Measurements from ENCODE around the gene BTN2A1. TPM values are rescaled to one million over a fixed set of nuclear protein-coding genes. Genes with fewer than 3 reads are reported as not detected.

BTN2A1 gene
- total RNA-seq, 1 experiment from 2014 or later, result 13.1 TPM

DNA sequence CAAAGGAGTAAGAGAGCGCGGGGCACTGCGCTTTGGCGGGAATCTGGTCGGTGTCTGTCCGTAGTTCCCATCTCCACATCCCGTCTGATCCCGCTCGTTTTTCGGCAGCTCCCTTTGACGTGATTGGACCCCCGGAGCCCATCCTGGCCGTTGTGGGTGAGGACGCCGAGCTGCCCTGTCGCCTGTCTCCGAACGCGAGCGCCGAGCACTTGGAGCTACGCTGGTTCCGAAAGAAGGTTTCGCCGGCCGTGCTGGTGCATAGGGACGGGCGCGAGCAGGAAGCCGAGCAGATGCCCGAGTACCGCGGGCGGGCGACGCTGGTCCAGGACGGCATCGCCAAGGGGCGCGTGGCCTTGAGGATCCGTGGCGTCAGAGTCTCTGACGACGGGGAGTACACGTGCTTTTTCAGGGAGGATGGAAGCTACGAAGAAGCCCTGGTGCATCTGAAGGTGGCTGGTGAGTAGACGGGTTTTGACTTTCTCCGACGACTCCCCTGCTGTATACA is 43.8 kb downstream of the BTN2A1 start:
- CTCF ChIA-PET, result no interaction called here
- Histone ChIP-seq H3K9ac (ENCODE audit: low read length) (no peak overlapping the region), H4K20me1 (ENCODE audit: low read length) (no peaks in the 10 kb centered on the region), H3K9me2 (replicated peaks; ENCODE audit: low read length) (no peaks in the 10 kb centered on the region), H3F3A (ENCODE audit: low read length, unreplicated experiment) (no peaks in the 10 kb centered on the region), H3K27ac (ENCODE audit: low read length) (no peak overlapping the region), H3K4me2 (ENCODE audit: low read length) (no peak overlapping the region), H3K4me3 (ENCODE audit: low read length) (no peak overlapping the region), H3K9me3 (ENCODE audit: low read length) (no peaks in the 10 kb centered on the region), H3K79me2 (ENCODE audit: low read length) (no peaks in the 10 kb centered on the region), H3K4me1 (ENCODE audit: insufficient read depth, low read length) (peaks cover 7% of the 10 kb centered on the region; the same call in 1 of the 2 replicates), H3K36me3 (ENCODE audit: low read depth, low read length) (no peaks in the 10 kb centered on the region), H2AFZ (ENCODE audit: low read length) (no peak overlapping the region), H3K27me3 (ENCODE audit: low read length) (no peaks in the 10 kb centered on the region)
- POLR2A ChIA-PET (ENCODE audit: unreplicated experiment), result no interaction called here
- intact Hi-C loops (cut with micrococcal nuclease), result no loop called here
- ATAC-seq (no peak), DNase-seq (no peak)
- no TSS peak for BruUV-seq (replicated peaks)
- no peak for TF ChIP-seq EZH2 (IDR thresholded peaks at IDR 0.05; ENCODE audit: low read length, unreplicated experiment)
- TF ChIP-seq, protein P1, sequence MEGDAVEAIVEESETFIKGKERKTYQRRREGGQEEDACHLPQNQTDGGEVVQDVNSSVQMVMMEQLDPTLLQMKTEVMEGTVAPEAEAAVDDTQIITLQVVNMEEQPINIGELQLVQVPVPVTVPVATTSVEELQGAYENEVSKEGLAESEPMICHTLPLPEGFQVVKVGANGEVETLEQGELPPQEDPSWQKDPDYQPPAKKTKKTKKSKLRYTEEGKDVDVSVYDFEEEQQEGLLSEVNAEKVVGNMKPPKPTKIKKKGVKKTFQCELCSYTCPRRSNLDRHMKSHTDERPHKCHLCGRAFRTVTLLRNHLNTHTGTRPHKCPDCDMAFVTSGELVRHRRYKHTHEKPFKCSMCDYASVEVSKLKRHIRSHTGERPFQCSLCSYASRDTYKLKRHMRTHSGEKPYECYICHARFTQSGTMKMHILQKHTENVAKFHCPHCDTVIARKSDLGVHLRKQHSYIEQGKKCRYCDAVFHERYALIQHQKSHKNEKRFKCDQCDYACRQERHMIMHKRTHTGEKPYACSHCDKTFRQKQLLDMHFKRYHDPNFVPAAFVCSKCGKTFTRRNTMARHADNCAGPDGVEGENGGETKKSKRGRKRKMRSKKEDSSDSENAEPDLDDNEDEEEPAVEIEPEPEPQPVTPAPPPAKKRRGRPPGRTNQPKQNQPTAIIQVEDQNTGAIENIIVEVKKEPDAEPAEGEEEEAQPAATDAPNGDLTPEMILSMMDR (conservative IDR thresholded peaks at IDR 0.05; ENCODE audit: low read depth, low read length), result no peak
- no peak for TF ChIP-seq EZH2phosphoT487 (IDR thresholded peaks at IDR 0.05; ENCODE audit: borderline replicate concordance, low read length)

DNA sequence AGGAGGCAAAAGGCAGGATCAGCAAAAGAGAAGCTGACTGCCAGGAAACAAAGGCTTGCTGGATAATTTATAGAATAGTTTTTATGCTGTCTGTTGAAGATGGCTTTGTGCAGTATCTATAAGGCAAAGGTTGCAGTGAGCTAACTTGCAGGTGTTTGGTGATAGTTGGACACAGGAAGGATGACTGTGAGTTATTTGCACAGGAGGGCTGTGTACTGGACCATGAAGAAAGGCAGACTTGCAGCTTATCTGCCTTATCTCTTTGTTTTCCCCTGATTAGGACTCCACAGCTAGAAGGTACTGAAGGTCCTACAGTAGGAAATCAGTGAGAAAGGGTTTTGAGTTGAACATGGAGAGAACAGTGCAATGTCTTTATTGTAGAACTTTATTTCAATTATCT is 44.4 kb downstream of the BTN2A1 start:
- no peak overlapping the region for H3K4me3 ChIP-seq (ENCODE audit: low read length)
- H4K20me1 ChIP-seq (ENCODE audit: low read length), result no peaks in the 10 kb centered on the region
- H3K9me3 ChIP-seq (ENCODE audit: low read length), result no peaks in the 10 kb centered on the region
- POLR2A ChIA-PET (ENCODE audit: unreplicated experiment), result no interaction called here
- intact Hi-C loops (cut with micrococcal nuclease), result no loop called here
- no peak overlapping the region for H3K9ac ChIP-seq (ENCODE audit: low read length)
- no peaks in the 10 kb centered on the region for H3K27me3 ChIP-seq (ENCODE audit: low read length)
- no peak for TF ChIP-seq EZH2 (IDR thresholded peaks at IDR 0.05; ENCODE audit: low read length, unreplicated experiment)
- TF ChIP-seq, protein P1 (conservative IDR thresholded peaks at IDR 0.05; ENCODE audit: low read depth, low read length), result no peak
- no peak for TF ChIP-seq EZH2phosphoT487 (IDR thresholded peaks at IDR 0.05; ENCODE audit: borderline replicate concordance, low read length)
- H3K36me3 ChIP-seq (ENCODE audit: low read depth, low read length), result no peaks in the 10 kb centered on the region
- CTCF ChIA-PET, result no interaction called here
- no peaks in the 10 kb centered on the region for H3F3A ChIP-seq (ENCODE audit: low read length, unreplicated experiment)
- H3K4me1 ChIP-seq (ENCODE audit: insufficient read depth, low read length), result peaks cover 7% of the 10 kb centered on the region; the same call in 1 of the 2 replicates
- no peak overlapping the region for H2AFZ ChIP-seq (ENCODE audit: low read length)
- H3K9me2 ChIP-seq (replicated peaks; ENCODE audit: low read length), result no peaks in the 10 kb centered on the region
- ATAC-seq (peak; percentile 73), DNase-seq (peak; percentile 40)
- no peaks in the 10 kb centered on the region for H3K79me2 ChIP-seq (ENCODE audit: low read length)
- H3K27ac ChIP-seq (ENCODE audit: low read length), result no peak overlapping the region
- no TSS peak for BruUV-seq (replicated peaks)
- H3K4me2 ChIP-seq (ENCODE audit: low read length), result no peak overlapping the region

DNA sequence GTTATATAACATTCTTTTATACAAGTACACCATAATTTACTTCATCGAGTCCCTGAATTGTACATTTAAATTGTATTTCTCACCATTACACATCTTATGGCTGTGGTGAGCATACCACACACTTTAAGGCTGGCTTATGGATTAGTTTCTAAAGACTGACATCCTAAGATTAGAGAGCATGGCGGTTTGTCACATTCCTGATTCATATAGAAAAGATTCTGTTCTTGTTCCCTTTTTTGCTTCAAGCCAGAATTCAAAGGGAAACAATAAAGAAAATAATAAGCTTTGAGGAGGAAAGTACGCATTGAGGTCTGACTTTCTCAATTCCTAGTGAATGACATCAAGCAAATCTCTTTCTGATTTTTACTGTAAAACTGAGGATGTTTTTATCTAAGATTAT is 44.9 kb downstream of the BTN2A1 start:
- Histone ChIP-seq H3K4me2 (ENCODE audit: low read length) (no peak overlapping the region), H4K20me1 (ENCODE audit: low read length) (no peaks in the 10 kb centered on the region), H3K27me3 (ENCODE audit: low read length) (no peaks in the 10 kb centered on the region), H3K36me3 (ENCODE audit: low read depth, low read length) (no peaks in the 10 kb centered on the region), H2AFZ (ENCODE audit: low read length) (no peak overlapping the region), H3K9me2 (replicated peaks; ENCODE audit: low read length) (no peaks in the 10 kb centered on the region), H3K9ac (ENCODE audit: low read length) (no peak overlapping the region), H3K4me1 (ENCODE audit: insufficient read depth, low read length) (peaks cover 7% of the 10 kb centered on the region; the same call in 1 of the 2 replicates), H3K27ac (ENCODE audit: low read length) (no peak overlapping the region), H3F3A (ENCODE audit: low read length, unreplicated experiment) (no peaks in the 10 kb centered on the region), H3K4me3 (ENCODE audit: low read length) (no peak overlapping the region), H3K79me2 (ENCODE audit: low read length) (no peaks in the 10 kb centered on the region), H3K9me3 (ENCODE audit: low read length) (no peaks in the 10 kb centered on the region)
- no TSS peak for BruUV-seq (replicated peaks)
- ChIA-PET CTCF (no interaction called here), POLR2A (ENCODE audit: unreplicated experiment) (no interaction called here)
- ATAC-seq (no peak), DNase-seq (no peak)
- intact Hi-C loops (cut with micrococcal nuclease), result no loop called here
- TF ChIP-seq EZH2phosphoT487 (IDR thresholded peaks at IDR 0.05; ENCODE audit: borderline replicate concordance, low read length) (no peak), EZH2 (IDR thresholded peaks at IDR 0.05; ENCODE audit: low read length, unreplicated experiment) (no peak)
- TF ChIP-seq, protein P1 (conservative IDR thresholded peaks at IDR 0.05; ENCODE audit: low read depth, low read length), result no peak
